HG03571 (cell line): ENCODE measurements around the gene CNKSR3.
"Not testable (repeated sequence)": the region's sequence is repeated elsewhere in the genome, so short reads cannot be mapped to it uniquely, and the experiment has no call there.

Source experiments
- ATAC-seq: cut with Tn5 transposase; IDR thresholded peaks from one replicate; pipeline ENCODE4 v1.9.1; 2021; ENCODE audit not compliant: unreplicated experiment

Gene CNKSR3

GRCh38 chr6:154528310-154528915 lies 17.9 kb upstream of the CNKSR3 start:
- no peak for ATAC-seq

GRCh38 chr6:154526996-154527395 lies 16.5 kb upstream of the CNKSR3 start:
- ATAC-seq: no peak

DNA sequence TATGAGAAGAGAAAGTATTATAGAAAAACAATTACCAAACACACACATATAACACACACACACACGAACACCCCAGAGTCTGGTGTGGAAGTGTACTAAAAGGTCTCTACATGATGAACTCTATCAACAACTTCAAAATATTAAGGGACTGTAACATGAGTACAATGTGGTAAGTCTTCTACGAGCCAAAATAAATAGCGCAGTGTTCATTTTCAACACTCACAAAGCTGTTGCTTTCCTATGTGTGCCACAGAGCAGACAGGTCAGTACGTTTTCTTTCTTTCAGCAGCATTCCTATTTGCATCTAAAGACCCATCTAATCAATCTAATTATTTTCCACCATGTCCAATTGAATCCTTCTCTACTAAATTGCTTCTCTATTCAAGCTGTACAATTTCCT lies 12.1 kb upstream of the CNKSR3 start:
- ATAC-seq: no peak

- ATAC-seq: no peak
Measured at GRCh38 chr6:154521412-154521811, 10.9 kb upstream of the CNKSR3 start.

GRCh38 chr6:154520280-154520679 lies 9.8 kb upstream of the CNKSR3 start:
- no peak for ATAC-seq

- no peak for ATAC-seq
Measured at GRCh38 chr6:154518396-154518795, 7.9 kb upstream of the CNKSR3 start.

GRCh38 chr6:154516276-154516675 lies 5.8 kb upstream of the CNKSR3 start:
- no peak for ATAC-seq

DNA sequence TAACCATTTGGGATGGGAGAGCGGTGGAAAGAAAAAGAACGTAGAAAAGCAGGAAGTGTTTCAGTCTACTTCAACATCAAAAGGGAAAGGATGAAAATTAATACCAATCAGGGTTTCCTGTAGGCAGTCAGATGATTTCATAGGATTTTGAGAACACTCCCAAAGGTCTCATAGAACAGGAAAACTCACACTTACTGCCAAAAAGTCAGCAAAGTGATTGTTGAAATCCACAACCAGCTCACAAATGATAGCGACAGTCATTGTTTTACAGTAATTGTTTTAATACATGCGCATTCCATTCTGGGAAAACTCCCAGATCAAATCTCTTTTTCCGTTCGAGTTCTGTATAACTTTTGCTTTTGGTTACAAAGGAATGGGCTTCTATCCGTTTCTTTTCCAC lies 5.3 kb upstream of the CNKSR3 start:
- ATAC-seq: no peak

- ATAC-seq: not testable (repeated sequence)
Measured at GRCh38 chr6:154515076-154515475, 4.6 kb upstream of the CNKSR3 start.

DNA sequence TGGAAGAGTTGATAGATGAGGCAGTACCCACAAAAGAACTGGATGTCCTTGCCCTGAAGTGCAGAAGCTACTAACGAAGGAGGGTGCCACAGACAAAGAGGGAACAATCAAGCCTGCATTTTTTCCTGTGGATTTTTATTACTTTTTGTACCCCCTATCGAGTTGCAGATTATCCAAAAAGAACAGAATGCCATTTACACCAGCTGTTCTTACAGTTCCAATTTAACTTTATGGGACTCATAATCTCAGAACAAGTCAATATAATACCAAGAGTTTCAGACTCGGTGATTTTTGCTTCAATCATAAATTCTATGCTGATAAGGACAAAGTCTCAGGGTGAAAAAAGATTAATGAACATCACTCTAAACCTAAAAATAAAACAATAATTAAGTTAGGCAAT lies 4.0 kb upstream of the CNKSR3 start:
- ATAC-seq: no peak

GRCh38 chr6:154513601-154514320 lies 3.3 kb upstream of the CNKSR3 start:
- ATAC-seq: no peak

DNA sequence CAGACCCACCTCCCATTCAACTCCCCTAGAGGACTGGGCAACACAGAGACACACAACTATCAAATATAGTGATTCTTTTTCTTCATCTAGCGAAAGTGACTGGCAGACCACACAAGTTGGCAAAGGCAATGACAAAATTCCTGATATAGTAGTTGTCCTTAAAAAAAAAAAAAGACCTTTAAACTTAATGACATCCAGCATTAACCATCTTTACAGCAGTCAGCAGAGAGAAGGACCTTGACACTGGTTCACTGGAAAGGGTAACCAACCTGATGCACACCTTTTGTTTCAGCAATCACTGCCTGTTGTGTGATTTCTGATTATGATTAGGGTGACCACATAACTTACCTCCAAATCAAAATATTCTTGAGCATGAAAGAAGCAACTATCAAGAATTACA lies 1.7 kb upstream of the CNKSR3 start:
- no peak for ATAC-seq

DNA sequence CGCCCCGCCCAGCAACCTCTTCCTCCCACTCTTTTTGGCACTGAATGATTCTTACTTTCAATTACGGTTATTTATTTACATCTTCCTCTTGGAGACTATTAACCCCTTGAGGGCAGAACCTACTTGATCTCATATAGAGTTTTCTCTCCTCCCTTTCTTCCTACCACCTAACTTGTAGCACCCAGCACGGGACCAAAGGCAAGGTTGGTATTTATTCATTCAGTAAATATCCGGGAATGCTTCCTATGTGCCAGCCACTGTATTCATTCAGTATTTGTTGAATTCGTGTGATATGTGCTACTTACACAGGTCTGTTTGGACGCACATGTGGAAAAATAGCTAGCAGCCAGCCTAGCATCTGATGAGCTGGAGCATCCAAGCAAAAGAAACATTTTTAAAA lies 1.3 kb upstream of the CNKSR3 start:
- no peak for ATAC-seq

DNA sequence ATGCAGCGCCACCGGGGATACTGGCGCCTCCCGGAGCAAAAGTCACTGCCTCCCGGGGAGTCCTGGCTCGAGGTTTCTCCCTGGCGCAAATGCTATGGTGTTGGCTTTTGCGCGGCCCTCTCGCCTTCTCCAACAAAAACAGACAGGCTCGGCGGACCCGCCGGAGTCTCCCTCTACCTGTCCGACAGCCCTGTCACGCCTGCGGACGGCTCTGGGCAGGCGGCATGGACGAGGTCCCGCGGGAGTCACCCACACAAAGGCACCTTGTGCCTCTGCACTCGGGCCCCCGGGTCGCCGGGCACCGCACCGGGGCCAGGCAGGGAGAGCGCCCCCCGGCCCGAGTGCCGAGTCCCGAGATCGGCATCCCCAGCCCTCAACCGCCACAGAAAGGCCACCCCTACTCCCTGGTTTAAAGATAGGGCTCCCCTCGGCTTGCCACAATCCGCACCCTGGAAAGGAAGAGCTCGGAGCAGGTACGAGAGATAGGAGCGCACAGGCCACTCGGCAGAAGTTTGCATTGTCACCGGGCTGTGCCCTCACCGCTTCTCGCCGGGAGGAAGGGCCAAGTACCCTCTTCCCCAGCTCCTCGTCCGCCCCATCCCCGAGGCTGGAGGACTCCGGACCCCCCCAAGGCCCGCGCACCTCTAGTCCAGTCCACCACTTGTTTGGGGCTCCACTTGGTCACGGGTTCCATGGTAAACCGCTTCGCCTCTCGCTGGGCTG lies 903 bp downstream of the CNKSR3 start:
- peak; percentile 30 for ATAC-seq

- no peak for ATAC-seq
Measured at GRCh38 chr6:154508573-154509375, 1.7 kb downstream of the CNKSR3 start.

GRCh38 chr6:154506991-154507898 lies 3.2 kb downstream of the CNKSR3 start:
- no peak for ATAC-seq

DNA sequence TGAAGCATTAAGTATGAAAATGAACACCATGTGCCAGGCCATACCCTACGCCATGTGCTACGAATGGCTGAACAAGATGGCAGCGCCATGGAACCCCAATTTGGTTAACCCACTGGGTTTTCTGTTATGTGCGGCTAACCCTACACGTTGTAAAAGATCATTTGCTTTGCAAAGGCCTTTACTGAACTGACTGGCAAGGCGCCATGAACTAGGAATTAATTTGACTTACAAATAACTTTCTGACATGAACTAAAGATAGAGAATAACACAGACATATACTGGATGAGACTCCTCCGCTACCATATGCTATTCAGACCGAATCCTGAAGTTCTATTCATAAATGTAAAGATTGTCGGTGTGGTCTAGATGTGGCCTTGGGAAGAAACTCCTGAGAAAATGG lies 3.9 kb downstream of the CNKSR3 start:
- no peak for ATAC-seq

DNA sequence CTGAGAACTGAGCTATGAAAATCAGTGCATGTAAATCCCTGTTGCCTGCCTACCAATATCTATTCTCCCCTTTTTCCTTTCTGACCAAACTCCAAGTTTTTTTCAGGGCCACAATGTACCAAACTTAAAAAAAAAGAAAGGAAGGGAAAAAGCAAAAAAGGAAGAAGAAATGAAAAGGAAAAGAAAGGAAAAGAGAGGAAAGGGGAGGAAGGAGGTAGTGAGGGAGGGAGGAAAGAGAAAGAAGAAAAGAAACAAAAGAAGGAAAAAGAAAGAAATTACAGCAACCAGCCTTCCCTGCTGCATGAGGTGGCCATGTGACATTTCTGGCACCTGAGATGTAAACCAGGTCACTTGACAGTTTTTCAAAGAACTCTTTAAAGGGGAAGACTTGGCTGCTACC lies 4.4 kb downstream of the CNKSR3 start:
- no peak for ATAC-seq

DNA sequence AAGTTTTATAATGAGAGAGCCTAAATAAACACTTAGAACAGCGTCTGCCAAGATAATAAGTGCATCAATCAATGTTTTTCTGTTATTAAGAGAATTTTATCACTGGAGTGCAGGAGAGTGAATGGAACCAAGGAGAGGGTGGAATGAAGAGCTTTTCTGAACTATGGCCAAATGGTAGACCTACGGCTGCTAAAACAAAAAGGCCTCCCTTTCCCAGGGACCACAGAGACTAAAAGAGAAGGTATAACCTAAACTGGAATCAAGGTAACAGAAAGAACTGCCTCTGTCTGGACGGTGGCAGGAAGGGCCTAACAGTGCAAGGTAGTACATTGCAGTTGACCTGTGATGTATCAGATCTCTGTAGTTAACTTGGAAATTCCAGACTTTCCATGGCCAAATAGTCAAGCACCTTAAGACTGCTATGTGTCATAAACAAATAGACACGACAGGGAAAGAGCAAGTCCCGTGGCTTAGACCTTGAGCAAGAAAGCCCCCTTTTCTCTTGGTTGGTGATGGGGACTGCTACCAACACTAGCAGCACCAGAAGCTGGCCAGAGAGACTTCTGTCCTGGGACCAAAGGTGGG lies 5.5 kb downstream of the CNKSR3 start:
- no peak for ATAC-seq

GRCh38 chr6:154504102-154504501 lies 6.4 kb downstream of the CNKSR3 start:
- ATAC-seq: no peak
